ENCODE measurements around the gene ZNF362. TPM values are rescaled to one million over a fixed set of nuclear protein-coding genes. Genes with fewer than 3 reads are reported as not detected.

ZNF362 gene
- total and polyA plus RNA-seq, 2 experiments from 2014 or later = 11.0 to 12.9 TPM

DNA sequence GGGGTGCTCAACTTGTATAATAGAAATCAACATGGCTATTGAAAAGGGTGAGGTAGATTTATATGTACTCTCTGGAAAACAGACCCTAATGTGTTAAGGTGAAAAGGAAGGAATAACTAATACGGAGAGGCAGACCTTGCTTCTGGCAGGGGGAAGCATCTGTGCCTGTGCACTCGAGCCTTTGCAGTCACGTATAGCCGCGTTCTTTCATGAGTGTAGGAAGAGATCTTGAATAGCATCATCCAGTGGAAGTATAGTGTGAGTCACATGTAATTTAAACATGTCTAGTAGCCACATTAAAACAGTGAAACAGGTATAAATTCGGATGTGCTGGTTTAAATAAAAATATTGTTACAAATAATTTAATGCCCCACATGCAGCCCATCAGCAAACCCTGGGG, 61.7 kb downstream of the ZNF362 start:
- H2AFZ ChIP-seq = no peak overlapping the region
- DNase-seq (ENCODE audit: low spot score) (no peak), ATAC-seq (no peak)
- H3K4me2 ChIP-seq = no peak overlapping the region
- H3K27ac ChIP-seq (ENCODE audit: low read depth) = no peak overlapping the region
- no peaks in the 10 kb centered on the region for H3K9me2 ChIP-seq (ENCODE audit: insufficient read depth)
- H3K79me2 ChIP-seq (replicated peaks; ENCODE audit: insufficient read depth) = no peaks in the 10 kb centered on the region
- Mint-ChIP-seq H3K4me1 (peaks cover 12% of the 10 kb centered on the region), H3K4me3 (no peak overlapping the region; the same call in 2 of the 3 replicates), H3K36me3 (ENCODE audit: low read depth) (no peaks in the 10 kb centered on the region), H3K27me3 (ENCODE audit: insufficient read depth, low read depth, poor library complexity) (peaks cover 4% of the 10 kb centered on the region), H3K27ac (no peak overlapping the region), H3K9me3 (no peaks in the 10 kb centered on the region)
- H3K36me3 ChIP-seq (ENCODE audit: insufficient read depth) = no peaks in the 10 kb centered on the region
- H3K27me3 ChIP-seq (ENCODE audit: insufficient read depth) = no peaks in the 10 kb centered on the region
- TF ChIP-seq ETS1 (IDR thresholded peaks at IDR 0.05) = no peak
- TF ChIP-seq CREB1 (CRISPR knock-in tag; IDR thresholded peaks at IDR 0.05; ENCODE audit: low read depth) = no peak
- no peak for TF ChIP-seq EZH2 (IDR thresholded peaks at IDR 0.05; ENCODE audit: low read depth, unreplicated experiment)
- TF ChIP-seq STAT1 (IDR thresholded peaks at IDR 0.05; ENCODE audit: unreplicated experiment) = no peak
- no peak for TF ChIP-seq CTCF (conservative IDR thresholded peaks at IDR 0.05; ENCODE audit: low read depth in 2 of 2)
- no peaks in the 10 kb centered on the region for H3F3A ChIP-seq (replicated peaks; ENCODE audit: low read depth)
- no peaks in the 10 kb centered on the region; the same call in 1 of the 2 replicates for H4K20me1 ChIP-seq (replicated peaks; ENCODE audit: insufficient read depth)
- no peaks in the 10 kb centered on the region for H3K4me1 ChIP-seq (ENCODE audit: insufficient read depth)
- no peak overlapping the region for H3K4me3 ChIP-seq

DNA sequence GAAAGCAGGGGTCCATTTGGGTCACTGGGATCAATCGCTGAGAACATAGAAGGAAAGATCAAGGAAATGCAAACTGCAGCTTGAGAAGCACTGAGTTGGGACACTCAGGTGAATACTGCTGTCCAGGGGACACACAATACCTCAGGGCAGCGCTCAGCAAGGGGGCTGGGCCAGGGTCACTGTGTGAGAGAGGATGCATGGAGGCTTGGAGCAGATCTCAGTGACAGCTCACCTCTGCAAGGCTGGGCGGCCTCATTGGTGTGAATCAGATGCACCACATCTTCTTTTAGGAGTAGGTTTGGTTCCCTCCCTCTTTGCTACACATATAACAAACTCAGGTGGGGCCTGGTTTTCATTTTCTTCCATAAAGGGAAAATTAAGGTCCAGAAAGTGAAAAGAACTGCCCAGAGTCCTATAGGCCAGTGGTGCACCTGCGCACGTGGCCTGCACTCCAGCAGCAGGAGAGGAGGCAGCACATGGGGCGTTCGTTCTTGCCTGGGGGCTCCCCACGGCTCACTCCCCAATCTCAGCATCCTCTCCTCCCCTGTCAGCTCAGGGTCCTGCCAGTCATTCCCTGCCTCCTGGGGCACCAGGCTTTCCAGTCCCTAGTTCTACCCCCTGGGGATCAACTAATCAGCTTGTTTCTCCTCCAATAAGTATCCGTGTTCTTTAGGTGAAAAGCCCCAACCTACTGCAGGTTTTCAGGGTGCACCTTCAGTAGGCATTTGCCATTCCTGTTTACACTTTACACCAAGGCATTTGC, 63.1 kb downstream of the ZNF362 start:
- H3K4me1 Mint-ChIP-seq = peaks cover 12% of the 10 kb centered on the region
- H3F3A ChIP-seq (replicated peaks; ENCODE audit: low read depth) = no peaks in the 10 kb centered on the region
- no peak overlapping the region for H3K4me3 ChIP-seq
- no peak overlapping the region for H3K27ac ChIP-seq (ENCODE audit: low read depth)
- H3K27me3 ChIP-seq (ENCODE audit: insufficient read depth) = no peaks in the 10 kb centered on the region
- no peaks in the 10 kb centered on the region for H3K9me2 ChIP-seq (ENCODE audit: insufficient read depth)
- no peak overlapping the region for H3K4me3 Mint-ChIP-seq
- H3K9me3 Mint-ChIP-seq = no peaks in the 10 kb centered on the region
- no peak for ATAC-seq
- no peak for TF ChIP-seq CREB1 (CRISPR knock-in tag; IDR thresholded peaks at IDR 0.05; ENCODE audit: low read depth)
- H2AFZ ChIP-seq = no peak overlapping the region
- H3K36me3 ChIP-seq (ENCODE audit: insufficient read depth) = no peaks in the 10 kb centered on the region
- no peak overlapping the region for H3K4me2 ChIP-seq
- DNase-seq (ENCODE audit: low spot score) = no peak
- no peaks in the 10 kb centered on the region for H3K79me2 ChIP-seq (replicated peaks; ENCODE audit: insufficient read depth)
- H3K36me3 Mint-ChIP-seq (ENCODE audit: low read depth) = no peaks in the 10 kb centered on the region
- H3K27ac Mint-ChIP-seq = no peak overlapping the region
- no peaks in the 10 kb centered on the region; the same call in 1 of the 2 replicates for H4K20me1 ChIP-seq (replicated peaks; ENCODE audit: insufficient read depth)
- peaks cover 7% of the 10 kb centered on the region for H3K27me3 Mint-ChIP-seq (ENCODE audit: insufficient read depth, low read depth, poor library complexity)
- H3K4me1 ChIP-seq (ENCODE audit: insufficient read depth) = no peaks in the 10 kb centered on the region
